Activated CD4-positive, alpha-beta T cell treated with anti-CD3 and anti-CD28 coated beads for 48 hours (primary cell): ENCODE data around the gene SPINT2.
"Not testable (repeated sequence)": the region's sequence is repeated elsewhere in the genome, so short reads cannot be mapped to it uniquely, and the experiment has no call there.

Source experiments
- DNase-seq: peaks from one replicate; pipeline ENCODE4 v3.0.0-alpha.2; 2020

SPINT2 gene

DNA sequence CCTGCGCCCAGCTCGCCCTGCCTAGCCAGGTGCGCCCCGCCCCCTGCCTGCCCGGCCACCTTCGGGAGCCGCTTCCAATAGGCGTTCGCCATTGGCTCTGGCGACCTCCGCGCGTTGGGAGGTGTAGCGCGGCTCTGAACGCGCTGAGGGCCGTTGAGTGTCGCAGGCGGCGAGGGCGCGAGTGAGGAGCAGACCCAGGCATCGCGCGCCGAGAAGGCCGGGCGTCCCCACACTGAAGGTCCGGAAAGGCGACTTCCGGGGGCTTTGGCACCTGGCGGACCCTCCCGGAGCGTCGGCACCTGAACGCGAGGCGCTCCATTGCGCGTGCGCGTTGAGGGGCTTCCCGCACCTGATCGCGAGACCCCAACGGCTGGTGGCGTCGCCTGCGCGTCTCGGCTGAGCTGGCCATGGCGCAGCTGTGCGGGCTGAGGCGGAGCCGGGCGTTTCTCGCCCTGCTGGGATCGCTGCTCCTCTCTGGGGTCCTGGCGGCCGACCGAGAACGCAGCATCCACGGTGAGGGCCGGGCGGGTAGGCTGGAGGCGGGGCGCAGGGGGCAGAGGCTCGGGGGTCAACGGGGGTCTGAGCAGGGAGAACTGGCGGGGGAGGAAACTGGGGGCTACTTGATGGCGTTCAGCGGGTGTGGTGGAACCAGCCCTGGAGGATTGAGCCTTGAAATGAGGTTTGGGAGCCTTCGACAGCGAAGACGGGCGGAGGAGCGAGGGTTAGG is at the start of gene SPINT2:
TSS of gene SPINT2 (plus strand) at position 88 of the 727 bp plus-strand sequence. CDS start at position 408, 320 bp downstream.
- peak; percentile 63 for DNase-seq

DNA sequence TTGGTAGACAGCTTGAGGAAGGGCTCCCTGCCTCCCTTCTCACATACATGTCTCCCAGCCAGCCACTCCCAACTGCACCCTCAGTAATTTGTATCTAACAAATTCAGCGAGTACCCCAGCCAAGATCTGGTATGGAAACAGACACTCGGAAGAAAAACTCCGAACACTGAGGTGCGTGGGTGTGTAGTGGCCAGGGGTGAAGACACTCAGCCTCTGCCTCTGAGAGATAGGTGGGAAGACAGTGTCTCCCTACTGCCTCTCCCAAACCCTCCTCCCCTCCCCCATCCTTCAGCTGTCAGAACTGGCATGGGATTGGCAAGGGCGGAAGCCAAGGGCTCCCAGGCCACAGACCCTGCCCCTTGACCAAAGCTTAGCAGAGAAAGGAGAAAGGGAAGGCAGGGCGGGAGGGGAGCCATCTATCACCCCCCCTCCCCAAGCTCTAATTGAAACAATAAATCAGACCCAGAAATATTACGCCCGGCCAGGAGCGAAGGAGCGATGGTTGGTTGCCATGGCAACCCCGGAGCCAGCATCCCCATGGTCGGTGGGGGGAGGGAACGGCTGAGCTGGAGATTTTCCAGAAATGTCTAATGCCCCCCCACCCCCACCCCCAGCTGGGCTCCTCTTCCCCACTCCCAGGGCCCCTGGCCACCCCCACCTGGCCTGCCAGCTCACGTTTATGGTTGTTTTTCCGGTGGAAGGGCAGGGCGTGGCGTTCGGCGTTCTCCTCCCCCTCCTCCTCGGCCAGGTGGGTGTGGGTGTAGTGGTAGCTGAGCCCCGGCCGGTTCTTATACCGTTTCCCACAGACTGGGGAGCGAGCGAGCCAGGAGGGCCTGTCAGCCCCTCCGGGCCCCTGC is 47.4 kb upstream of the SPINT2 start:
- DNase-seq: peak; percentile 19

DNA sequence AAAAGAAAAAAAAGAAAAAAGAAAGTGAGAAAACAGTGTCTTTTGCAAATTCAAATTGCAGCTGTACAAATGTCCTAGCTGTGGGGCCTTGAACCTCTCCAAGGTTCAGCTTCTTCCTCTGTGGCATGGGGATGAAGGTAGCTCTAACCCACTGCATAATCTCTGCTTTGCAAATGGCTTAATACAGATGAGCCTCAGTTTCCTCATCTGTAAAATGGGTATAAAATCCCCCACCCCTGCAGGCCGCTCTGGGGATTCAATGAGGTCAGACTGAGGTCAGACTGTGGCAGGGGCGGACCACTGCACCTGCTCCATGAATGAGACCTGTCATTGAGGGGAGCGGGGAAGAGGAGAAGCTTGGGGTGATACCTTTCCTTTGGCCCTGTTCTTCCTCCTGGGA is 46.2 kb upstream of the SPINT2 start:
- DNase-seq: no peak

DNA sequence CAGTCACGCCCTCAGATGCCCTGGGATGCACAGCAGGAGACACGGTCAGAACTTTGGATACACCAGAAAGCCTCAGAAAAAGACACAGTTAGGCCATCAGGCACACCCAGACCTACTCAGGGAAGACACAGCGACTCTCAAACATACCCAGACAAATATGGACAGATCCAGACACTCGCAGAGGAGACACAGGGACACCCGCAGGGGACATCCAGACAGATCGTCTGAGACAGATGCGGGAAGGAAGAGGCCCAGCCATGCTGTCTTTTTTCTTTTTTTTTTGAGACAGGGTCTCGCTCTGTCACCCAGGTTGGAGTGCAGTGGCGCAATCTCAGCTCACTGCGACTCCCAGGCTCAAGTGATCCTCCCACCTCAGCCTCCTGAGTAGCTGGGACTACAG is 45.2 kb upstream of the SPINT2 start:
- no peak for DNase-seq

DNA sequence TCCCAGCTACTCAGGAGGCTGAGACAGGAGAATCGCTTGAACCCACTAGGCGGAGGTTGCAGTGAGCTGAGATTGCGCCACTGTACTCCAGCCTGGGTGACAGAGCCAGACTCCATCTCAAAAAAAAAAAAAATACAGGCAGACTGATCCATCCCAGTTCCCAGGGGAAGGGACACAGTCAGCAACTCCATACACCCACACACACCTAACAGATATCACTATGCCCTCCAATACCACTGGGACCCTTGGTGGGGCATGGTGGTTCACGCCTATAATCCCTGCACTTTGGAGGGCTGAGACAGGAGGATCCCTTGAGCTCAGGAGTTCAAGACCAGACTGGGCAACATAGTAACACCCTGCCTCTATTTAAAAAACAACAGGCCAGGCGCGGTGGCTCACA is 43.0 kb upstream of the SPINT2 start:
- no peak for DNase-seq

- DNase-seq: no peak
Observed at GRCh38 chr19:38221919-38222830, 42.2 kb upstream of the SPINT2 start.

GRCh38 chr19:38223119-38223523 is 41.3 kb upstream of the SPINT2 start:
- no peak for DNase-seq

DNA sequence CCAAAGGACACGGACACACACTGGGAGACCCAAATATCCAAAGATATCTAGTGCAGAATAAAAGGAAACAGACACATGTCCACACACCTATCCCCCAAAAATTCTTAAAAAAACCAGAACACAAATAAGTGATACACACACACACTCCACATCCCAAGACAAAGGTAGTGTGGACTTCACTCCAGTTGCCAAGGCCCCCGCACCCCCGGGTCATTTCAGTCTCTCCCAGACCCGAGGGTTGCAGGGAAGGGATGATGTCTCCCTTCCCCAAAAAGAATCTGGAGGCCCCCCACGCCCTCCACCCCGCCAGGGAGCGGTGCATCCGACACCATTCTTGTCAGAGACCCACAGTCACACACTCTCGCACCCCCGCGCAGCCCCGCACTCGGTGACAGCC is 40.8 kb upstream of the SPINT2 start:
- no peak for DNase-seq

- peak; percentile 76 for DNase-seq
Observed at GRCh38 chr19:38224014-38224862, 40.1 kb upstream of the SPINT2 start, which contains the start of gene DPF1. Gene DPF1, minus strand, starts transcription at chr19:38224222. Its CDS starts 80 bp downstream, at chr19:38224142.

DNA sequence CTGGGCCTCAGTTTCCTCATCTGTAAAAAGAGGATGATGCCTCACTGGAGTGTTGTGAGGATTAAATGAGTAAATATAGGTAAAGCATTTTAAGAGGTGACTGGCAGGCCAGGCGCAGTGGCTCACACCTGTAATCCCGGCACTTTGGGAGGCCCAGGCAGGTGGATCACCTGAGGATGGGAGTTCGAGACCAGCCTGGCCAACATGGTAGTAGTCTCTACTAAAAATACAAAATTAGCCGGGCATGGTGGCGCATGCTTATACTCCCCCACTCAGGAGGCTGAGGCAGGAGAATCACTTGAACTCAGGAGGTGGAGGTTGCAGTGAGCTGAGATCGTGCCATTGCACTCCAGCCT is 39.5 kb upstream of the SPINT2 start:
- DNase-seq: not testable (repeated sequence)

DNA sequence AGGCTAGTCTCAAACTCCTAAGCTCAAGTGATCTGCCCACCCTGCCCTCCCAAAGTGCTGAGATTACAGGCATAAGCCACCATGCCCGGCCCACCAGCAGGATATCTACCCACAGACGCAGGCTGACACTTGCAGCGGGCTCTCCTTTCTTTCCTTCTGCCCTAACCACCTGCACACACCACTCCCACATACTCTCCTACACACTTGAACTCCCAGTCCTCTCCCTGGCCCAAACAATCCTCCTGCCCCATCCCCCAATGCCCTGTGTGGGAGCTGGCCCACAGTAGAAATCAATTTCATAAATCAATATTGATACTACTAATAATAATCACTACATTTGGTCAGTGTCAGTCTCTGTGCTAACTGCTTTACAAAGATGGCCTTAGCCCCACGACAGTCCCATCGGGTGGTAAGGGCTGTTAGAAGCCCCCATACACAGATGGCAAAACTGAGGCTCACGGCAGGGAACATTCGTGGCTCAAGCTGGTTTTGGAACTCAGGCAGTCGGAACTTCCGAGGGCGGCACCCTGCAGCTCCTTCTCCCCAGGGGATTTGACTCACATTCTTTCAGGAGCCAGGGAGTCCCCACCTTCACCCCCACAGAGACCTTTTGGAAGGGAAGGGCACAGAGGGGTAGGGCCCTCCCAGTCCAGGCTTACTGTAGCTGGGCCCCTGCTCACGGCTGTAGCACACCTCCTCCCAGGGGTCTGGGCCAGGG is 36.9 kb upstream of the SPINT2 start:
- DNase-seq: no peak

DNA sequence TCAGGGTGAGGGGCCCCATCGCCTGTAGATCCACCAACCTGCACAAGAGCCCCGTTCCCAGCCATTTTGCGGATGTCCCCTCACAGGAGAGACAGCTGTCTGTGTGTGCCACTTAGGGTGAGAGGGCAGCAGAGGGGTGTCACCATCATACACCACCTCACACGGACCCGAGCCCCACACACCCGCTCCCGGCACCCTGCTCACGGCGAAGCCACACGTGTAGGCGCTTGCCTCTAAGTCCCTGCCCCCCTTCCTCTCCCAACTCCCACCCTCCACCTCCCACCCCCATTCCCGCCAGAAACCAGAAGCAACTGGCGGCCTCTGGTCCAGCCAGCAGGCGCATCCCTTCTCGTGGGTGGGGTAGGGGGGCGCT is 36.4 kb upstream of the SPINT2 start:
- DNase-seq: no peak

- no peak for DNase-seq
Observed at GRCh38 chr19:38228491-38229439, 35.6 kb upstream of the SPINT2 start.

GRCh38 chr19:38229585-38230073 is 34.7 kb upstream of the SPINT2 start:
- DNase-seq: peak; percentile 84

GRCh38 chr19:38230506-38231133 is 33.8 kb upstream of the SPINT2 start:
- DNase-seq: not testable (repeated sequence)

DNA sequence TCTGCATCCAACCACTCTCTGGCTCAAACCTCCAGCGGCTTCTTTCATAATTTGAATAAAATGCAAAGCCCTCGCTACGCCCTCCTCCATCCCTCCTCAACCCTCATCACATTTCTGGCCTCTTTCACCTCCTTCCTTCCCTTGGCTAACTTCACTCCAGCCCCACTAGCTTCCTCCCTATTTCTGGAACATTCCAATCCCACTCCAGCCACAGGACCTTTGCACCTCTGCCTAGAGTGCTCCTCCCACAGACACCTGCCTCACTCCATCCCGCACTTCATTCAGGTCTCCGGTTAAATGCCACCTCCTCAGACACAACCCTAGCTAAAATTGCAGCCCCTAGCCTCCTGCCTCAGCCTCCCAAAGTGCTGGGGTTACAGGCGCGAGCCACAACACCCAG is 32.5 kb upstream of the SPINT2 start:
- DNase-seq: no peak

DNA sequence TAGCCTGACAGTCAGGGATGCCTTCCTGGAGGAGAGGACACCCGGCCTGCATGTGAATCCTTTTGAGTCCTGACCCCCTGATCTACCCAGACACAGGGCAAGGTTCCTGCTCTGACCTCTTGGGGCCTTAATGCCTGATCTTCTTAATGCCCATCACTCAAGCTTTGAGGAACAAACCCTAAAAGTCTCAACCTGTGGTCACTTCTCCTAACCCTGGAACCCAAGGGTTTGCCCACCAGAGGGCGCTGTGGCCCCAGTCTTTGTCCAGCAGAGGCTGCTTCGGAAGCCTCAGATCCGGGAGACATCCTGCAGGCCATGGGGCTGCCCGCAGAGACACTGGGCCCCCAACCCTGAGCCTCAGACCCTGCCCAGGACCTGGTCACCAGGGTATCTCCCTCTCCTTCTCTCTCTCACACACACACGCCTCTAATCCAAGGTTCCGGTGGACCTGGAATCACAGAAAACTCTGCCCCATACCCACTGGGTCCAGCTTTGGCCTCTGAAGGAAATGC is 30.6 kb upstream of the SPINT2 start:
- peak; percentile 92 for DNase-seq

DNA sequence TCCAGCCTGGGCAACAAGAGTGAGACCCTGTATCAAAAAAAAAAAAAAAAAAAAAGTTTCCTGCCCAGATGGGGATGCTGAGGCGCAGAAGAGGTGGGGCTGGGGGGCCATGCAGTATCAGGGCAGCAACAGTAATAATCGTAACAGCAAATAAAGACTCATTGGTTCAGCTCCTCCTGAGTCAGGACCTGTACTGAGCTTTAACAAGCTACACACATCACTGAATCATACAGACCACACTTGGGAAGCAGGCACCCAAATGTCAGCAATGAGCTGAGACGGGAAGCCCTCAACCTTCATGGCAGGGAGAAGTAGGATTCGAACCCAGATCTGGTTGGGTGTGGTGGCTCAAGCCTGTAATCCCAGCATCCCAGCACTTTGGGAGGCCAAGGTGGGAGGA is 29.8 kb upstream of the SPINT2 start:
- no peak for DNase-seq

- DNase-seq: no peak
Observed at GRCh38 chr19:38239816-38240215, 24.6 kb upstream of the SPINT2 start.
